ENCODE measurements around the gene CASK. TPM values are rescaled to one million over a fixed set of nuclear protein-coding genes. Genes with fewer than 3 reads are reported as not detected.

CASK gene
- total RNA-seq, 1 donor from 2014 or later, result 23.0 TPM

GRCh38 chrX:41580423-41581064, 342.8 kb downstream of the CASK start:
- no peaks in the 10 kb centered on the region for H3K9me3 Mint-ChIP-seq
- no peaks in the 10 kb centered on the region for H3K27me3 Mint-ChIP-seq
- TF ChIP-seq, protein P1, sequence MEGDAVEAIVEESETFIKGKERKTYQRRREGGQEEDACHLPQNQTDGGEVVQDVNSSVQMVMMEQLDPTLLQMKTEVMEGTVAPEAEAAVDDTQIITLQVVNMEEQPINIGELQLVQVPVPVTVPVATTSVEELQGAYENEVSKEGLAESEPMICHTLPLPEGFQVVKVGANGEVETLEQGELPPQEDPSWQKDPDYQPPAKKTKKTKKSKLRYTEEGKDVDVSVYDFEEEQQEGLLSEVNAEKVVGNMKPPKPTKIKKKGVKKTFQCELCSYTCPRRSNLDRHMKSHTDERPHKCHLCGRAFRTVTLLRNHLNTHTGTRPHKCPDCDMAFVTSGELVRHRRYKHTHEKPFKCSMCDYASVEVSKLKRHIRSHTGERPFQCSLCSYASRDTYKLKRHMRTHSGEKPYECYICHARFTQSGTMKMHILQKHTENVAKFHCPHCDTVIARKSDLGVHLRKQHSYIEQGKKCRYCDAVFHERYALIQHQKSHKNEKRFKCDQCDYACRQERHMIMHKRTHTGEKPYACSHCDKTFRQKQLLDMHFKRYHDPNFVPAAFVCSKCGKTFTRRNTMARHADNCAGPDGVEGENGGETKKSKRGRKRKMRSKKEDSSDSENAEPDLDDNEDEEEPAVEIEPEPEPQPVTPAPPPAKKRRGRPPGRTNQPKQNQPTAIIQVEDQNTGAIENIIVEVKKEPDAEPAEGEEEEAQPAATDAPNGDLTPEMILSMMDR (IDR thresholded peaks at IDR 0.05), result no peak
- H3K36me3 Mint-ChIP-seq (ENCODE audit: low read depth), result peaks cover 26% of the 10 kb centered on the region
- peak overlapping the region; percentile 46 for H3K4me3 Mint-ChIP-seq
- H3K27ac Mint-ChIP-seq, result no peak overlapping the region
- ATAC-seq (ENCODE audit: low read depth), result peak; percentile 56
- H3K4me1 Mint-ChIP-seq, result peaks cover 10% of the 10 kb centered on the region
- CTCF ChIA-PET, result interaction anchor here (1.9 kb wide), 1 partner anchor 179 kb away, joined by 6 read pairs; no protein-coding TSS in a partner anchor
- intact Hi-C loops (cut with micrococcal nuclease), result no loop called here
- DNase-seq, result no peak
- POLR2A ChIA-PET, result no interaction called here

GRCh38 chrX:41563876-41564275, 359.5 kb downstream of the CASK start:
- peaks cover 15% of the 10 kb centered on the region for H3K36me3 Mint-ChIP-seq (ENCODE audit: low read depth)
- intact Hi-C loops (cut with micrococcal nuclease), result no loop called here
- ATAC-seq (ENCODE audit: low read depth) (no peak), DNase-seq (no peak)
- no peaks in the 10 kb centered on the region for H3K27me3 Mint-ChIP-seq
- no peak overlapping the region for H3K27ac Mint-ChIP-seq
- H3K9me3 Mint-ChIP-seq, result no peaks in the 10 kb centered on the region
- CTCF ChIA-PET, result no interaction called here
- peaks cover 14% of the 10 kb centered on the region for H3K4me1 Mint-ChIP-seq
- no peak overlapping the region for H3K4me3 Mint-ChIP-seq
- POLR2A ChIA-PET, result no interaction called here
- TF ChIP-seq, protein P1 (IDR thresholded peaks at IDR 0.05), result no peak

DNA sequence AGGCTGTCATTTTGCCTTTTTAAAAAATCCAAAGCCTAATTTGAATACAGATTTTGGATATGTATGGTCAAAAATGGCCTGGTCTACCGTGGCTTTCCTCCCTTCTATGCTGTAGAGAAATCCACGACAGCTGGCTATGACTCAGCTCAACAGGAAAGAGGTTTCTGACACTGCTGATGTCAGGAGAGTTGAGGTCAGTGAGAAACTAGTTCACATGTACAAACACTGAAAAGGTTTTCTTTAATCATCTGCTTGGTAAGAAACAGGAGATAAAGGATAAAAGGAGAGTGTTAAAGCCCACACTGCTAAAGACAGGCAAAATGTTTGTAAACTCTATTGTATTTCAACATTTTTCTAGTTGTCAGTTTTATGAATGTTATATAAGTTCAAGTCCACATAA, 362.3 kb downstream of the CASK start:
- Mint-ChIP-seq H3K36me3 (ENCODE audit: low read depth) (peaks cover 8% of the 10 kb centered on the region), H3K27ac (no peak overlapping the region), H3K4me3 (no peak overlapping the region), H3K27me3 (no peaks in the 10 kb centered on the region), H3K4me1 (peaks cover 20% of the 10 kb centered on the region), H3K9me3 (no peaks in the 10 kb centered on the region)
- ATAC-seq (ENCODE audit: low read depth) (peak; percentile 57), DNase-seq (no peak)
- POLR2A ChIA-PET, result interaction anchor here (0.9 kb wide), 1 partner anchor 147 kb away, joined by 3 read pairs; no protein-coding TSS in a partner anchor
- intact Hi-C loops (cut with micrococcal nuclease), result no loop called here
- CTCF ChIA-PET, result interaction anchor here (1.8 kb wide), 1 partner anchor 199 kb away, joined by 8 read pairs; no protein-coding TSS in a partner anchor
- TF ChIP-seq, protein P1 (IDR thresholded peaks at IDR 0.05), result no peak

DNA sequence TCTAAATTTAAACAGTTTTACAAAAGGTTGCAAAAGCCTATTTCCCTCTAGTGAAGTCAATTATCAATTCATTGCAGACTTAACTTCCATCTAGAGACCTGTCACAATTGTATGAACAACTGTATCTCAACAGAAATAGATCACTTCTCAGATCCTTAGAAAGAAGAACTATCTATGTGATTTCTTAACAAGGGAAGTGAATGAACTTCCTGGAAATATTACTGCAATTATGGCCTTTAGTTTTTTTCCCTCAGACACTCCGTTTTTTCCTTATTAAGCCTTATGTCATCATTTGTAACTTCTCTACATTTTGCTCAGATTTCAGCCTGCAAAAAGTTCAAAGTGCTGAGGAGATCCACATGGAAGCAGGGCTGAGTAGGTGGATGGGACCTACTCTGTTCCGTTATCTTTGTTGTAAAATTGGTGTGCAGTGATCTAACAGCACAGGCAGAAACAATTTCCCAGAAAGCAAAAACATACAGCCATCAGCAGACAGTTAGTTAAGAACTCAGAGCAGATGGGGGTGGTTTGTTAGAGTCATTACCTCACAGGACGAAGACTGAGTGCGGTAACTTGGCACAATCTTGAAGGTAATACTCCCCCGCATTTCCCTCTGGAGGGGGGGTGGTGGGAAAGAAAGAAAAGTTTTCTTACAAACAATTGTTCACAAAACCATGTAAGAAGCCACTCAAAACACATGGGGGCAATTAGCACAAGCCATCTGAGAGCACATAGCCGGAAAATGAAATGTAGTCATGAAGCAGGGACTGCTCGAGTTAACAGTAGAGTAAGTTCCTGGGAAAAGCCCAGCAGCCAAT, 363.9 kb downstream of the CASK start:
- POLR2A ChIA-PET, result no interaction called here
- TF ChIP-seq, protein P1 (IDR thresholded peaks at IDR 0.05), result no peak
- Mint-ChIP-seq H3K4me3 (no peak overlapping the region), H3K36me3 (ENCODE audit: low read depth) (no peaks in the 10 kb centered on the region), H3K4me1 (peaks cover 20% of the 10 kb centered on the region), H3K27ac (peak overlapping the region; percentile 59), H3K27me3 (no peaks in the 10 kb centered on the region), H3K9me3 (no peaks in the 10 kb centered on the region)
- CTCF ChIA-PET, result interaction anchor here (1.8 kb wide), 1 partner anchor 201 kb away, joined by 32 read pairs; no protein-coding TSS in a partner anchor
- ATAC-seq (ENCODE audit: low read depth), result no peak
- intact Hi-C loops (cut with micrococcal nuclease), result loop anchor here (1.0 to 2.0 kb wide), 2 partner anchors 175 to 1999 kb away; no protein-coding TSS in a partner anchor
- DNase-seq, result no peak

GRCh38 chrX:41558531-41558930, 364.8 kb downstream of the CASK start:
- Mint-ChIP-seq H3K36me3 (ENCODE audit: low read depth) (no peaks in the 10 kb centered on the region), H3K9me3 (no peaks in the 10 kb centered on the region), H3K27ac (no peak overlapping the region), H3K27me3 (no peaks in the 10 kb centered on the region), H3K4me3 (no peak overlapping the region), H3K4me1 (peaks cover 20% of the 10 kb centered on the region)
- ATAC-seq (ENCODE audit: low read depth), result no peak
- DNase-seq, result no peak
- TF ChIP-seq, protein P1 (IDR thresholded peaks at IDR 0.05), result no peak
- intact Hi-C loops (cut with micrococcal nuclease), result loop anchor here (1.0 to 2.0 kb wide), 2 partner anchors 202 to 2000 kb away; no protein-coding TSS in a partner anchor
- ChIA-PET POLR2A (no interaction called here), CTCF (interaction anchor here (1.8 kb wide), 1 partner anchor 201 kb away, joined by 32 read pairs; no protein-coding TSS in a partner anchor)
